GM19025 (cell line): ENCODE measurements around the gene EIF4E1B.

ENCODE experiments used
- ATAC-seq: cut with Tn5 transposase; IDR thresholded peaks from one replicate; pipeline ENCODE4 v1.9.1; 2021; ENCODE audit warnings: mild to moderate bottlenecking, low read depth, moderate library complexity; ENCODE audit not compliant: unreplicated experiment

The EIF4E1B gene

GRCh38 chr5:176679365-176680225 lies 49.1 kb downstream of the EIF4E1B start:
- ATAC-seq: no peak

- no peak for ATAC-seq
Observed at GRCh38 chr5:176680226-176680563, 49.7 kb downstream of the EIF4E1B start.

GRCh38 chr5:176682016-176682531 lies 51.6 kb downstream of the EIF4E1B start:
- ATAC-seq: no peak

DNA sequence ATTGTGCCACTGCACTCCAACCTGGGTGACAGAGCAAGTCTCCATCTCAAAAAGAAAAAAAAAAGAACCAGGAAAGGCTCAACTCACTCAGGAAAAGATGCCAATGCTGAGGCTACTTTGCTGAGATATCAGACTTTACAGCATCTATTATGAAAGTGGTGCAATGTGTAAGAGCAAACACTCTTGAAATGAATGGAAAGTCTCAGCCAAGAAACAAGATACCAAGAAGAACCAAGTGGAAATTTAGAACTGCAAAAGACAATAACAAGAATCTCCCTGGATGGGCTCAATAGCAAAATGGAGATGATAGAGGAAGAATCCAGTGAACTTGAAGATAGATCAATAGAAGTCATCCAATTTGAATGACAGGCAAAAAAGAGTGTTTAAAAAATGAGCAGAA lies 54.5 kb downstream of the EIF4E1B start:
- ATAC-seq: no peak

DNA sequence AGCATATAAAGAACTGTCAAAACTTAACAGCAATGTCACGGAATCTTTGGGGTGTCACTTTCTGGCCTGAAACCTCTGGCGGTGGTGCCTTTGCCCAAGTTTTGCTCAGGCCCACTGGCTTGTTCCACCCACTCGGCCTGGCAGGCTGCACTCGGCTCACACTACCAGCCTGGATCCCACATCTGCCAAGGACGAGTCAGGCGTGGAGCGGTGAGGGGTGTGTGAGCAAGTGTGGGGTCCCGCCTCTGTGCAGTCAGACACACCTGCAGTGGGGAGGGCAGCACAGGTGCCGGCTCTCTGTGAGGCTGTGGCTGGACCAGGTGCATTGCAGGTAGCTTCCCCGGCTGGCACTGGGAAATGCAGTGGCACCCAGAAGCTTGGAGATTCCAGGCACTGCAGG lies 56.8 kb downstream of the EIF4E1B start:
- ATAC-seq: no peak

DNA sequence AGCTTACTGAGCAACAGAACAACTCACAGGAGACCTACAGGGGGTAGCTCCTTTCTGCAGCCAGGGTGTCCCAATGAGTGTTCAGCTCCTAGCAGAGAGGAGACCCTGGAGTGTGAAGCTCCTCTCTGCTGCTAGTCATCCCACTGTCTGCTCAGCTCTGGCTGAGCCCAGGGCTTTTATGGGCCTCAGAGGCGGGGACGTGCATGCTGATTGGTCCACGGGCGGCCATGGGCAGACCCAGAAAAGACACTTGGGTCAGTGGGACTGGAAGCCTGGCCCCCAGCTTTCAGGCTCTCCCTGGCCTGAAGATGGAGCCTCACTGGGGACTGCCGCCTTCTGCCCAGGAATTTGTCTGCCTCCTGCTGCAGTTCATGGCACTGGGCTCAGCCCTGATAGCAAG lies 57.4 kb downstream of the EIF4E1B start:
- no peak for ATAC-seq

DNA sequence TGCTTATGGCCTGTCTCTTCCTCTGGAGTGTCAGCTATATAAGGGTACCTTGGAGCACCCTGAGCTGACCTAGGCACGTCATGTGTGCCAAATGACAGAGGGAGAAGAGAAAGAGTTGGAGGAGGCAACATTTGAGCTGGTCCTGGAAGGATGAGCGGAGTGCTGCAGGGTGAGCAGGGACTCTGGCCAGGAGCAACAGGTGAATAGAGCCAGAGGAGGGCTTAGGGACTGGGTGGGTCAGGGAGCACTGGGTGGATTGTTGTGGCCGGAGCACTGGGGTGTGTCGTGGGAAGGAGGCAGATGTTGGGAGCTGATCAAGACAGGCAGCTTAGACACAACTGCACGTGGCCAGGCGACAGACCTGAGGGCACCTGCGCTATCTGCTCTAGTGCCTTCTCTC lies 60.4 kb downstream of the EIF4E1B start:
- no peak for ATAC-seq

DNA sequence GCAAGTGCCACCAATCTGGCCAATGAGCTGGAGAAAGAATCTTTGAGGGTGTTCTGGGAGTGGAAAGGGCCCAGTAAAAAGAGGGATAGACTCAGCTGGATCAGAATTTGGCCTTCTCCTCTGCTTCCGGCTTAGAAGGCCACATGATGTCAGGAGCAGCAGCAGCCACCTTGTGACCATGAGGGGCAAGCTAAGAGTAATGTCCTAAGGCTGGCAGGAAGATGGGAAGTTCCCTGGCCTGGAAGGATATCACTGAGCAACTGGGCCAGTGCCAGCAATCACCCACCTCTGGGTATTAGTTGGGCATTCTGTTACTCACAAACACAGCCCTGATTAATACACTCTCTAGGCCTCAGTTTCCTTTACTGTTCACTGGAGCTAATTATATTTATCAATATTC lies 61.0 kb downstream of the EIF4E1B start:
- no peak for ATAC-seq

GRCh38 chr5:176692326-176692725 lies 61.9 kb downstream of the EIF4E1B start:
- ATAC-seq: no peak

- ATAC-seq: no peak
Observed at GRCh38 chr5:176692839-176693476, 62.5 kb downstream of the EIF4E1B start.

- no peak for ATAC-seq
Observed at GRCh38 chr5:176693477-176693851, 63.0 kb downstream of the EIF4E1B start.

- ATAC-seq: no peak
Observed at GRCh38 chr5:176694146-176694545, 63.7 kb downstream of the EIF4E1B start.

DNA sequence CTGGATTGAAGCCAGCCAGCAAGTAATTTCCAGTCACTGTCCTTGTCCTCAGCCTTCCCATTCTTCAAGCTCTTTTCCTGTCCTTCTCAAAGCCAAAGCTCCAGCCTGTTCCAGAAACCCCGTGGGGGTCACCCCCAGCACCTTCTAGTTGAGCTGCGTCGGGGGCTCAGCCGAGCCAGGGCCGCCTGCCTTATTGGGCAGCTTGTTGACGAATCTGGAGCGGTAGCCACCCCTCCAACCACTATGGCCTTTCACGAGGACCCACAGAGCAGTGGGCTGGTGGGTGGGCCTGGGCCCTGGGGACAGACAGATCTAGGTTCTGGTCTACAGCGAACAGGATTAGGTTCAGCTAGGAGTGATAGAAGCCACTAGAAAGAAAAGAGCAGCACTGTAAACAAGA lies 64.2 kb downstream of the EIF4E1B start:
- ATAC-seq: no peak

GRCh38 chr5:176695073-176695472 lies 64.6 kb downstream of the EIF4E1B start:
- no peak for ATAC-seq
